DND-41 (cell line): Measurements from ENCODE around the gene ABLIM1.

Source experiments
- ATAC-seq: fragments of 200-7000 bp; cut with Tn5 transposase; 3 replicates; pipeline ENCODE4 v1.9.1; 2021; ENCODE audit warnings: low read depth; ENCODE audit not compliant: insufficient read depth
- DNase-seq: peaks from one replicate; pipeline ENCODE4 v3.0.0-alpha.2; 2020
- H2AFZ ChIP-seq: 2 replicates; pipeline ENCODE4 v1.6.0; 2012; ENCODE audit warnings: low read depth, low read length
- H3K27ac ChIP-seq: 2 replicates; pipeline ENCODE4 v1.5.1; 2012; ENCODE audit warnings: low read length, inconsistent platforms
- H3K27me3 ChIP-seq: fragments of 200-600 bp; sonication (generic); 2 replicates; pipeline ENCODE4 v1.6.0; 2012; ENCODE audit warnings: low read length, mild to moderate bottlenecking, inconsistent platforms; ENCODE audit not compliant: insufficient read depth, poor library complexity
- H3K36me3 ChIP-seq: 2 replicates; pipeline ENCODE4 v1.5.1; 2012; ENCODE audit warnings: low read length, inconsistent platforms; ENCODE audit not compliant: insufficient read depth
- H3K4me1 ChIP-seq: 2 replicates; pipeline ENCODE4 v1.5.1; 2012; ENCODE audit warnings: mild to moderate bottlenecking, low read length; ENCODE audit not compliant: insufficient read depth
- H3K4me2 ChIP-seq: 2 replicates; pipeline ENCODE4 v1.6.0; 2012; ENCODE audit warnings: mild to moderate bottlenecking, moderate library complexity, low read length, inconsistent platforms; ENCODE audit not compliant: insufficient read depth
- H3K4me3 ChIP-seq, 2 experiments: fragments of 200-600 bp in 1 of 2; shearing (Covaris generic) in 1 of 2; 2 replicates each; pipeline ENCODE4 v1.5.1; 2012 to 2016; ENCODE audit warnings: inconsistent platforms in 2 of 2, low read length in 2 of 2, mild to moderate bottlenecking in 2 of 2, low read depth in 1 of 2, moderate library complexity in 1 of 2
- H3K79me2 ChIP-seq: 2 replicates; pipeline ENCODE4 v1.6.0; 2012; ENCODE audit warnings: low read length, inconsistent platforms; ENCODE audit not compliant: insufficient read depth
- H3K9ac ChIP-seq: 2 replicates; pipeline ENCODE4 v1.6.0; 2012; ENCODE audit warnings: low read depth, mild to moderate bottlenecking, inconsistent platforms, low read length, moderate library complexity
- H3K9me3 ChIP-seq: 2 replicates; pipeline ENCODE4 v1.5.1; 2012; ENCODE audit warnings: low read length, moderate library complexity, mild to moderate bottlenecking, inconsistent platforms; ENCODE audit not compliant: insufficient read depth, severe bottlenecking
- H4K20me1 ChIP-seq: 2 replicates; pipeline ENCODE4 v1.6.0; 2012; ENCODE audit warnings: low read length; ENCODE audit not compliant: insufficient read depth
- CTCF ChIP-seq: IDR thresholded peaks from 2 replicates; pipeline ENCODE4 v1.5.1; 2012; ENCODE audit warnings: borderline replicate concordance, low read length, moderate library complexity, mild to moderate bottlenecking; ENCODE audit not compliant: poor library complexity, severe bottlenecking; ENCODE audit errors: extremely low read depth
- EZH2 ChIP-seq: IDR thresholded peaks from 3 replicates; pipeline ENCODE4 v1.6.1; 2012; ENCODE audit warnings: borderline replicate concordance, low read depth, mild to moderate bottlenecking, moderate library complexity, low read length, inconsistent platforms; ENCODE audit not compliant: severe bottlenecking

ABLIM1 gene

GRCh38 chr10:114654822-114655575, 3.1 kb downstream of the ABLIM1 start:
- Histone ChIP-seq H3K36me3 (no peaks in the 10 kb centered on the region), H2AFZ (no peak overlapping the region), H3K9me3 (no peaks in the 10 kb centered on the region), H3K27me3 (no peaks in the 10 kb centered on the region), H3K27ac (no peak overlapping the region), H4K20me1 (no peaks in the 10 kb centered on the region), H3K9ac (no peak overlapping the region), H3K4me2 (no peak overlapping the region), H3K4me1 (no peaks in the 10 kb centered on the region), H3K4me3 (no peak overlapping the region), H3K79me2 (no peaks in the 10 kb centered on the region)
- ATAC-seq (no peak), DNase-seq (no peak)
- TF ChIP-seq EZH2 (no peak), CTCF (no peak)

GRCh38 chr10:114653926-114654325, 4.1 kb downstream of the ABLIM1 start:
- H3K9ac ChIP-seq, result no peak overlapping the region
- H3K4me2 ChIP-seq, result no peak overlapping the region
- no peaks in the 10 kb centered on the region for H3K79me2 ChIP-seq
- H3K9me3 ChIP-seq, result no peaks in the 10 kb centered on the region
- no peak overlapping the region for H3K4me3 ChIP-seq
- H4K20me1 ChIP-seq, result no peaks in the 10 kb centered on the region
- TF ChIP-seq EZH2, result no peak
- TF ChIP-seq CTCF, result no peak
- no peak overlapping the region for H3K27ac ChIP-seq
- DNase-seq (peak; percentile 17), ATAC-seq (peak; percentile 69; the same call in 1 of the 3 replicates)
- H3K27me3 ChIP-seq, result no peaks in the 10 kb centered on the region
- no peaks in the 10 kb centered on the region for H3K4me1 ChIP-seq
- no peaks in the 10 kb centered on the region for H3K36me3 ChIP-seq
- no peak overlapping the region for H2AFZ ChIP-seq

GRCh38 chr10:114652402-114653368, 5.4 kb downstream of the ABLIM1 start:
- no peak for TF ChIP-seq CTCF
- no peak for TF ChIP-seq EZH2
- no peaks in the 10 kb centered on the region for H3K4me1 ChIP-seq

More at GRCh38 chr10:114652402-114653368, 5.4 kb downstream of the ABLIM1 start:
- no peak overlapping the region for H3K4me2 ChIP-seq
- ATAC-seq, result no peak
- H2AFZ ChIP-seq, result no peak overlapping the region
- DNase-seq, result no peak
- no peaks in the 10 kb centered on the region for H3K36me3 ChIP-seq
- H3K9ac ChIP-seq, result no peak overlapping the region
- H3K9me3 ChIP-seq, result no peaks in the 10 kb centered on the region
- H3K27me3 ChIP-seq, result no peaks in the 10 kb centered on the region
- no peaks in the 10 kb centered on the region for H4K20me1 ChIP-seq
- no peak overlapping the region for H3K4me3 ChIP-seq
- no peaks in the 10 kb centered on the region for H3K79me2 ChIP-seq
- no peak overlapping the region for H3K27ac ChIP-seq
